WTC11 (cell line): ENCODE measurements around the gene BLOC1S4. TPM values are rescaled to one million over a fixed set of nuclear protein-coding genes. Genes with fewer than 3 reads are reported as not detected.

ENCODE experiments used
- ATAC-seq: fragments of 200-7000 bp; cut with Tn5 transposase; 2 replicates; pipeline ENCODE4 v1.10.0; 2021; ENCODE audit warnings: mild to moderate bottlenecking, moderate library complexity
- CTCF ChIA-PET: fragments of 300-600 bp; sonication (Branson Sonifier 250); formaldehyde crosslinking; loops from one replicate; lab custom pipeline; 2021; ENCODE audit warnings: antibody characterized with exemption; lab: Charles Lee
- POLR2A ChIA-PET: fragments of 350-600 bp; sonication (Branson Sonifier 250); formaldehyde crosslinking; loops from one replicate; lab custom pipeline; 2021; ENCODE audit warnings: antibody characterized with exemption; lab: Charles Lee
- DNase-seq: peaks from one replicate; pipeline ENCODE4 v3.0.0; 2021; ENCODE audit warnings: low spot score
- H3K27ac Mint-ChIP-seq: 2 replicates; pipeline ENCODE4 v1.8.0; 2021; ENCODE audit warnings: mixed read lengths
- H3K27me3 Mint-ChIP-seq: 2 replicates; pipeline ENCODE4 v1.8.0; 2021; ENCODE audit warnings: low read depth, mild to moderate bottlenecking, moderate library complexity, mixed read lengths
- H3K36me3 Mint-ChIP-seq: 2 replicates; pipeline ENCODE4 v1.8.0; 2021; ENCODE audit warnings: mixed read lengths
- H3K4me1 Mint-ChIP-seq: 2 replicates; pipeline ENCODE4 v1.8.0; 2022; ENCODE audit warnings: mixed read lengths
- H3K4me3 Mint-ChIP-seq: 2 replicates; pipeline ENCODE4 v1.8.0; 2021; ENCODE audit warnings: mild to moderate bottlenecking, moderate library complexity, mixed read lengths
- H3K9me3 Mint-ChIP-seq: 2 replicates; pipeline ENCODE4 v1.8.0; 2021; ENCODE audit warnings: mixed read lengths
- AR ChIP-seq: fragments of 250-450 bp; sonication (Bioruptor Pico); IDR thresholded peaks from 2 replicates; pipeline ENCODE4 v1.9.0; 2021; ENCODE audit warnings: mild to moderate bottlenecking
- IRF2 ChIP-seq: sonication (generic); formaldehyde crosslinking; IDR thresholded peaks from 2 replicates; pipeline ENCODE4 v1.8.0; 2022; ENCODE audit warnings: low read depth, missing genetic modification reagents, borderline replicate concordance
- KAT7 ChIP-seq: sonication (generic); formaldehyde crosslinking; IDR thresholded peaks from 2 replicates; pipeline ENCODE4 v1.8.1; 2023; ENCODE audit warnings: missing genetic modification reagents, mild to moderate bottlenecking, borderline replicate concordance
- MYBL2 ChIP-seq: sonication (generic); formaldehyde crosslinking; IDR thresholded peaks from 2 replicates; pipeline ENCODE4 v1.8.1; 2023; ENCODE audit warnings: mild to moderate bottlenecking, moderate library complexity, missing genetic modification reagents
- NFATC4 ChIP-seq: fragments of 250-450 bp; sonication (Bioruptor Pico); IDR thresholded peaks from 2 replicates; pipeline ENCODE4 v1.9.0; 2021; ENCODE audit warnings: mild to moderate bottlenecking
- NR3C1 ChIP-seq: sonication (generic); formaldehyde crosslinking; conservative IDR thresholded peaks from 2 replicates; pipeline ENCODE4 v1.8.1; 2023; ENCODE audit warnings: low read depth, mild to moderate bottlenecking, missing genetic modification reagents
- PRDM15 ChIP-seq: sonication (generic); formaldehyde crosslinking; IDR thresholded peaks from 2 replicates; pipeline ENCODE4 v1.8.0; 2022; ENCODE audit warnings: missing genetic modification reagents
- ZNF232 ChIP-seq: sonication (generic); formaldehyde crosslinking; IDR thresholded peaks from 2 replicates; pipeline ENCODE4 v1.8.0; 2022; ENCODE audit warnings: mild to moderate bottlenecking, missing genetic modification reagents
- total RNA-seq: library from RNA; stranded (reverse); gene quantifications from 3 replicates; pipeline ENCODE4 v1.2.3, GENCODE V29; 2021

Gene BLOC1S4
- total RNA-seq, 1 experiment from 2014 or later = 21.4 TPM

GRCh38 chr4:6728320-6729029, 12.5 kb downstream of the BLOC1S4 start:
- Mint-ChIP-seq H3K27me3 (no peaks in the 10 kb centered on the region), H3K36me3 (no peaks in the 10 kb centered on the region), H3K9me3 (no peaks in the 10 kb centered on the region), H3K4me3 (no peak overlapping the region), H3K27ac (no peak overlapping the region), H3K4me1 (peaks cover 16% of the 10 kb centered on the region)
- CTCF ChIA-PET = interaction anchor here (1.8 to 3.8 kb wide), 2 partner anchors 145 to 342 kb away, joined by 4 to 13 read pairs; no protein-coding TSS in a partner anchor
- TF ChIP-seq AR (CRISPR knock-in tag) (no peak), ZNF232 (CRISPR knock-in tag) (no peak)
- ATAC-seq (no peak), DNase-seq (no peak)
- POLR2A ChIA-PET = no interaction called here

- Mint-ChIP-seq H3K4me1 (peaks cover 16% of the 10 kb centered on the region), H3K4me3 (no peak overlapping the region), H3K27ac (0 out of 2 replicates have a peak overlapping the region, but pooled peaks have one; percentile 23), H3K36me3 (no peaks in the 10 kb centered on the region), H3K27me3 (no peaks in the 10 kb centered on the region; the same call in 1 of the 2 replicates), H3K9me3 (no peaks in the 10 kb centered on the region)
- no peak for TF ChIP-seq NR3C1 (CRISPR knock-in tag)
- no peak for TF ChIP-seq IRF2
- no peak for TF ChIP-seq MYBL2 (CRISPR knock-in tag)
- TF ChIP-seq PRDM15 (CRISPR knock-in tag) = no peak
- ChIA-PET POLR2A (interaction anchor here (0.5 to 0.6 kb wide), 2 partner anchors 730 to 1480 kb away, joined by 3 read pairs; no protein-coding TSS in a partner anchor), CTCF (interaction anchor here (0.6 to 3.8 kb wide), 7 partner anchors 66 to 652 kb away, joined by 3 to 13 read pairs (median 3); partner anchors contain the start of gene TADA2B)
- no peak for DNase-seq
- ATAC-seq = no peak; the same call in 1 of the 2 replicates
Observed at GRCh38 chr4:6730603-6731317, 14.8 kb downstream of the BLOC1S4 start.

- Mint-ChIP-seq H3K4me1 (peaks cover 16% of the 10 kb centered on the region), H3K27ac (no peak overlapping the region), H3K4me3 (no peak overlapping the region), H3K9me3 (no peaks in the 10 kb centered on the region), H3K27me3 (no peaks in the 10 kb centered on the region; the same call in 1 of the 2 replicates), H3K36me3 (no peaks in the 10 kb centered on the region)
- CTCF ChIA-PET = interaction anchor here (0.8 to 3.8 kb wide), 4 partner anchors 131 to 371 kb away, joined by 3 to 13 read pairs (median 4); partner anchors contain the start of gene TADA2B
- POLR2A ChIA-PET = interaction anchor here (0.5 kb wide), 1 partner anchor 1479 kb away, joined by 3 read pairs; no protein-coding TSS in a partner anchor
- no peak for TF ChIP-seq NFATC4 (CRISPR knock-in tag)
- no peak for TF ChIP-seq KAT7 (CRISPR knock-in tag)
- no peak for TF ChIP-seq NR3C1 (CRISPR knock-in tag)
- no peak for TF ChIP-seq PRDM15 (CRISPR knock-in tag)
- no peak for TF ChIP-seq MYBL2 (CRISPR knock-in tag)
- DNase-seq (no peak), ATAC-seq (no peak)
Observed at GRCh38 chr4:6731318-6731675, 15.3 kb downstream of the BLOC1S4 start.
